Measurements from ENCODE around the gene CAPZA3.
"Not testable (repeated sequence)": the region's sequence is repeated elsewhere in the genome, so short reads cannot be mapped to it uniquely, and the experiment has no call there.

Gene CAPZA3

GRCh38 chr12:18737819-18738218 lies at the start of gene CAPZA3, which contains the start of gene PLCZ1:
Gene CAPZA3, plus strand, starts transcription at chr12:18738119. Its CDS starts 150 bp downstream, at chr12:18738269.
Gene PLCZ1, minus strand, starts transcription at chr12:18738012. Its CDS starts 641 bp downstream, at chr12:18737371.
- DNase-seq: no peak

GRCh38 chr12:18689771-18690170 lies 48.1 kb upstream of the CAPZA3 start:
- DNase-seq: no peak

GRCh38 chr12:18690653-18691052 lies 47.3 kb upstream of the CAPZA3 start:
- no peak for DNase-seq

GRCh38 chr12:18693986-18694385 lies 43.9 kb upstream of the CAPZA3 start:
- DNase-seq: not testable (repeated sequence)

- DNase-seq: no peak
Observed at GRCh38 chr12:18696971-18697602, 40.8 kb upstream of the CAPZA3 start.

- no peak for DNase-seq
Observed at GRCh38 chr12:18700271-18700670, 37.6 kb upstream of the CAPZA3 start.

GRCh38 chr12:18703321-18703720 lies 34.6 kb upstream of the CAPZA3 start:
- no peak for DNase-seq

- DNase-seq: no peak
Observed at GRCh38 chr12:18703911-18704310, 34.0 kb upstream of the CAPZA3 start.

- DNase-seq: no peak
Observed at GRCh38 chr12:18706798-18707197, 31.1 kb upstream of the CAPZA3 start.

- DNase-seq: no peak
Observed at GRCh38 chr12:18716236-18716635, 21.7 kb upstream of the CAPZA3 start.

- no peak for DNase-seq
Observed at GRCh38 chr12:18718462-18718861, 19.5 kb upstream of the CAPZA3 start.

GRCh38 chr12:18719922-18720510 lies 17.9 kb upstream of the CAPZA3 start:
- no peak for DNase-seq

- no peak for DNase-seq
Observed at GRCh38 chr12:18720690-18721089, 17.2 kb upstream of the CAPZA3 start.

- DNase-seq: no peak
Observed at GRCh38 chr12:18721452-18721851, 16.5 kb upstream of the CAPZA3 start.

GRCh38 chr12:18723752-18724151 lies 14.2 kb upstream of the CAPZA3 start:
- no peak for DNase-seq

- DNase-seq: no peak
Observed at GRCh38 chr12:18731156-18731555, 6.8 kb upstream of the CAPZA3 start.

- DNase-seq: no peak
Observed at GRCh38 chr12:18747895-18748294, 10.0 kb downstream of the CAPZA3 start.

GRCh38 chr12:18749386-18749957 lies 11.6 kb downstream of the CAPZA3 start:
- no peak for DNase-seq

GRCh38 chr12:18750085-18750484 lies 12.2 kb downstream of the CAPZA3 start:
- no peak for DNase-seq

GRCh38 chr12:18751866-18752265 lies 13.9 kb downstream of the CAPZA3 start:
- DNase-seq: no peak

- DNase-seq: no peak
Observed at GRCh38 chr12:18752280-18752920, 14.5 kb downstream of the CAPZA3 start.

GRCh38 chr12:18752947-18753346 lies 15.0 kb downstream of the CAPZA3 start:
- DNase-seq: no peak

- no peak for DNase-seq
Observed at GRCh38 chr12:18753481-18754123, 15.7 kb downstream of the CAPZA3 start.
